Bone marrow (tissue), 2 donors: ENCODE results near the gene FMN1.

Source experiments
- DNase-seq, 2 donors: peaks; one replicate each; lab custom pipeline; 2025; lab: John Stamatoyannopoulos, UW

FMN1 gene

GRCh38 chr15:33194704-33195670 is at the start of gene FMN1:
Gene FMN1 (minus strand): TSS chr15:33194714. CDS start chr15:33154914, 39,800 bp downstream.
- DNase-seq: peak in 1 of 2 donors; percentile 63

GRCh38 chr15:33243869-33244268 is 49.4 kb upstream of the FMN1 start:
- DNase-seq: no peak

- no peak for DNase-seq
Measured at GRCh38 chr15:33243393-33243792, 48.9 kb upstream of the FMN1 start.

GRCh38 chr15:33242669-33243191 is 48.2 kb upstream of the FMN1 start:
- no peak for DNase-seq

GRCh38 chr15:33242165-33242564 is 47.7 kb upstream of the FMN1 start:
- no peak for DNase-seq

- DNase-seq: no peak
Measured at GRCh38 chr15:33236841-33237509, 42.5 kb upstream of the FMN1 start.

- DNase-seq: no peak
Measured at GRCh38 chr15:33234020-33234461, 39.5 kb upstream of the FMN1 start.

GRCh38 chr15:33226559-33227181 is 32.2 kb upstream of the FMN1 start:
- no peak for DNase-seq

GRCh38 chr15:33218071-33218491 is 23.6 kb upstream of the FMN1 start:
- DNase-seq: no peak

GRCh38 chr15:33215941-33216872 is 21.7 kb upstream of the FMN1 start:
- DNase-seq: no peak

GRCh38 chr15:33211176-33211808 is 16.8 kb upstream of the FMN1 start:
- DNase-seq: no peak

GRCh38 chr15:33209575-33210481 is 15.3 kb upstream of the FMN1 start:
- DNase-seq: no peak

GRCh38 chr15:33207646-33208045 is 13.1 kb upstream of the FMN1 start:
- no peak for DNase-seq

- DNase-seq: no peak
Measured at GRCh38 chr15:33206366-33206765, 11.9 kb upstream of the FMN1 start.

- DNase-seq: no peak
Measured at GRCh38 chr15:33204926-33205325, 10.4 kb upstream of the FMN1 start.

GRCh38 chr15:33204087-33204486 is 9.6 kb upstream of the FMN1 start:
- no peak for DNase-seq

GRCh38 chr15:33201491-33202231 is 7.1 kb upstream of the FMN1 start:
- peak in 1 of 2 donors; percentile 15 for DNase-seq

- DNase-seq: no peak
Measured at GRCh38 chr15:33200903-33201302, 6.4 kb upstream of the FMN1 start.

- DNase-seq: no peak
Measured at GRCh38 chr15:33200444-33200843, 5.9 kb upstream of the FMN1 start.
